Left kidney (tissue), 2 donors: ENCODE data around the gene VPS52. TPM values are rescaled to one million over a fixed set of nuclear protein-coding genes. Genes with fewer than 3 reads are reported as not detected.

Experiments used
- DNase-seq: peaks from one replicate; pipeline ENCODE4 v3.0.0-alpha.2; 2013
- polyA plus RNA-seq: library from polyadenylated mRNA; unstranded; fragments of 120-200 nt; gene quantifications from one replicate; pipeline ENCODE4 v1.2.1, GENCODE V29; 2013; ENCODE audit not compliant: insufficient read length

The VPS52 gene
- polyA plus RNA-seq, 1 donor, result 100 TPM

GRCh38 chr6:33306356-33306755, 34.7 kb upstream of the VPS52 start:
- no peak for DNase-seq

GRCh38 chr6:33305052-33305451, 33.4 kb upstream of the VPS52 start:
- DNase-seq, result no peak

GRCh38 chr6:33304216-33304615, 32.5 kb upstream of the VPS52 start:
- DNase-seq, result no peak

GRCh38 chr6:33301877-33302276, 30.2 kb upstream of the VPS52 start:
- DNase-seq, result no peak

- peak; percentile 93 for DNase-seq
These were observed 27.7 kb upstream of the VPS52 start for GRCh38 chr6:33299237-33299944.

- DNase-seq, result peak; percentile 62
These were observed 27.1 kb upstream of the VPS52 start, which contains the start of gene RGL2 for GRCh38 chr6:33298773-33299236. Gene RGL2, minus strand, starts transcription at chr6:33298942. Its CDS starts 332 bp downstream, at chr6:33298610.

GRCh38 chr6:33297956-33298772, 26.5 kb upstream of the VPS52 start:
- peak; percentile 55 for DNase-seq

GRCh38 chr6:33297406-33297955, 25.8 kb upstream of the VPS52 start:
- DNase-seq, result no peak

- DNase-seq, result no peak
These were observed 25.2 kb upstream of the VPS52 start for GRCh38 chr6:33296797-33297405.

- no peak for DNase-seq
These were observed 24.1 kb upstream of the VPS52 start for GRCh38 chr6:33295621-33296369.

GRCh38 chr6:33294086-33294823, 22.6 kb upstream of the VPS52 start:
- no peak for DNase-seq

- DNase-seq, result no peak
These were observed 21.5 kb upstream of the VPS52 start for GRCh38 chr6:33292996-33293682.

GRCh38 chr6:33290459-33290858, 18.8 kb upstream of the VPS52 start:
- no peak for DNase-seq

- DNase-seq, result no peak
These were observed 18.2 kb upstream of the VPS52 start for GRCh38 chr6:33289784-33290315.

- DNase-seq, result peak; percentile 94
These were observed 17.5 kb upstream of the VPS52 start, which contains the start of the genes PFDN6 and WDR46 for GRCh38 chr6:33288921-33289783. Gene PFDN6, plus strand, starts transcription at chr6:33289601. Its CDS starts 256 bp downstream, at chr6:33289857. Gene WDR46, minus strand, starts transcription at chr6:33289239. Its CDS starts 69 bp downstream, at chr6:33289170.

GRCh38 chr6:33288141-33288920, 16.7 kb upstream of the VPS52 start:
- no peak for DNase-seq

GRCh38 chr6:33286946-33287914, 15.6 kb upstream of the VPS52 start:
- no peak for DNase-seq
